Measurements from ENCODE around the gene ATG12.
"Not testable (repeated sequence)": the region's sequence is repeated elsewhere in the genome, so short reads cannot be mapped to it uniquely, and the experiment has no call there.

ATG12 gene

DNA sequence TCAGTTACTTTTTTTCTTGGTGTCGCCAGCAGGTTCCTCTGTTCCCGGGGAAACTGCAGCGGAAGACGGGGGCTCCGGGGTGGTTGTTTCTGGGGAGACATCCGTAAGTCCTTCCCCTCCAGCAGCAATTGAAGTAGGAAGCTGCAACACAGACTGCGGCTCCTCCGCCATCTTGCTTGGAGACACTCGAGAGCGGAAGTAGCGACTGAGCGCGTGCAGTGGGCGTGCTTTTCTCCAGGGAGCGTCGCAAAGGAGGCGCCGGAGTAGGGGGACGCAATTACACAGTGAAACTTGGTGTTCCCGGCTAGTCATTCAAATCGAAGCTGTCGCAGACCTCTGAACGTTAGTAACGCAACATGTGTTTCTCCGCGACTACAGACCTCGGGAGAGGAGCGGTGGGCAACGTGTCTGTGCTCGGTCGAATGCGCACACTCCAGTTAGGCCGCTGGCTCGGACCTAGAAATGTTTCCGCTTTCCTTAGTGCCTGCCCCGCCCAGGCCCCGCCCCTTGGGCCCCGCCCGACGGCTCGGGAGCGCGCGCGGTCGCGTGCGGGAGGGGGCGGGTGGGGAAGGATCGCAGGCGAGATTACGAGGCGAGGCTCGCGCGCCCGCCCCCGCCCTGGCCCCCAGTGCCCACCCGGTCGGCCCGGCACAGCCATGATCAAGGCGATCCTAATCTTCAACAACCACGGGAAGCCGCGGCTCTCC, at the start of gene ATG12, which contains the start of gene AP3S1:
Gene ATG12 (minus strand): TSS at position 184 of the 707 bp plus-strand sequence. CDS start 13 bp downstream, at position 171.
Gene AP3S1 (plus strand): TSS at position 554 of the 707 bp plus-strand sequence. CDS start 103 bp downstream, at position 657.
- peak; percentile 92 for DNase-seq

DNA sequence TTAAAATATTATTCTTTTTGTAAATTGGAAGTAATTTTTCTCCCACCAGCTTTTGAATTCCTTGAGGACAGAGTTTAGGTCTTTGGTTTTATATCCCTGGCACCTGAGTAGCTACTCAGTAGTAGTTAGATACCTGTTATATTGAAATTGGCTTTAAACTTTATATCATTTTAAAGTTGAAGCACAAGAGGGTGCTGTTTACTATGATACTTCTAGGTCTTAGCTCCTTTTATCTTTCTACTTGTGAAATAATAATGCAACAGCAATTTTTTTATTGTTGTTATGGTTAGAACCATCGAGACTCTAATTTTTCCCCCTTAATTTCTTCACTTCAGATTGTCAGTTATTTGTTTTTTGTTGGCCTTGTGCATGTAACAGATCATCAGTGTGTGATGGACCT, 46.7 kb upstream of the ATG12 start:
- DNase-seq = peak; percentile 6

DNA sequence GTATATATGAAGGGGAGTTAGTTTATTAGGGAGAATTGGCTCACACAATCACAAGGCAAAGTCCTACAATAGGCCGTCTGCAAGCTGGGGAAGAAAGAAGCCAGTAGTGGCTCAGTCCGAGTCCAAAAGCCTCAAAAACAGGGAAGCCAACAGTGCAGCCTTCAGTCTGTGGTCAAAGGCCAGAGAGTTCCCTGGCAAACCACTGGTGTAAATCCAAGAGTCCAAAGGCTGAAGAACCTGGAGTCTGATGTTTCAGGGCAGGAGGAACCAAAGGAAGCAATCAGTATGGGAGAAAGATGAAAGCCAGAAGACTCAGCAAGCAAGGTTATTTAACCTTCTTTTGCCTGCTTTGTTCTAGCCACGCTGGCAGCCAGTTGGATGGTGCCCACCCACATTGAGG, 43.8 kb upstream of the ATG12 start:
- not testable (repeated sequence) for DNase-seq

DNA sequence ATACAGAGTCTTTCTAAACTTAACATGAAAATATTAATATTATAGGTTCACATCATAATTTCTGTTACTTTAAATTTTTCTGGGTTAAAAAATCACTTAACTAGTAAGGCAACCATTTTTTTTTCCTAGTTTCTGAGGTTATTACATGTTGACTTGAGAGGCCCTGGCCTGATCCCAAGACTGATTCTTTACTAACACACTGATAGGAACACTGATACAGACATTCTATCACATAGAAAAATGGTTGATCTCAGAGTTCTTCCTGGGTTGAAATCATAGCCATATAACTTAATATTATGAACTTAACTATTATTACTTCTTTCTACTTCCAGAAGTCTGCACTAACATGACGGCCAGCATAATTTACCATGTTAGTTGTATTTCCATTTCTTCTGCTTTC, 43.3 kb upstream of the ATG12 start:
- DNase-seq = no peak

DNA sequence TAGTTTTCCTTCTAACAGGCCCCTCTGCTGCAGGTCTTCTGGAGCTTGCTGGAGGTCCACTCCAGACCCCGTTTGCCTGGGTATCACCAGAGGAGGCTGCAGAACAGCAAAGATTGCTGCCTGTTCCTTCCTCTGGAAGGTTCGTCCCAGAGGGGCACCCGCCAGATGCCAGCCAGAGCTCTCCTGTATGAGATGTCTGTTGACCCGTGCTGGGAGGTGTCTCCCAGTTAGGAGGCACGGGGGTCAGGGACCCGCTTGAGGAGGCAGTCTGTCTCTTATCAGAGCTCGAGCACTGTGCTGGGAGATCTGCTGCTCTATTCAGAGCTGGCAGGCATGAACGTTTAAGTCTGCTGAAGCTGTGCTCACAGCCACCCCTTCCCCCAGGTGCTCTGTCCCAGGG, 41.1 kb upstream of the ATG12 start:
- not testable (repeated sequence) for DNase-seq

DNA sequence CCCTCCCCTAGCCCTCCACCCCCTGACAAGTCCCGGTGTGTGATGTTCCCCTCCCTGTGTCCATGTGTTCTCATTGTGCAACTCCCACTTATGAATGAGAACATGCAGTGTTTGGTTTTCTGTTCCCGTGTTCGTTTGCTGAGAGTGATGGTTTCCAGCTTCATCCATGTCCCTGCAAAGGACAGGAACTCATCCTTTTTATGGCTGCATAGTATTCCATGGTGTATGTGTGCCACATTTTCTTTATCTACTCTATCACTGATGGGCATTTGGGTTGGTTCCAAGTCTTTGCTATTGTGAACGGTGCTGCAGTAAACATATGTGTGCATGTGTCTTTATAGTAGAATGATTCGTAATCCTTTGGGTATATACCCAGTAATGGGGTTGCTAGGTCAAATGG, 36.0 kb upstream of the ATG12 start:
- not testable (repeated sequence) for DNase-seq

DNA sequence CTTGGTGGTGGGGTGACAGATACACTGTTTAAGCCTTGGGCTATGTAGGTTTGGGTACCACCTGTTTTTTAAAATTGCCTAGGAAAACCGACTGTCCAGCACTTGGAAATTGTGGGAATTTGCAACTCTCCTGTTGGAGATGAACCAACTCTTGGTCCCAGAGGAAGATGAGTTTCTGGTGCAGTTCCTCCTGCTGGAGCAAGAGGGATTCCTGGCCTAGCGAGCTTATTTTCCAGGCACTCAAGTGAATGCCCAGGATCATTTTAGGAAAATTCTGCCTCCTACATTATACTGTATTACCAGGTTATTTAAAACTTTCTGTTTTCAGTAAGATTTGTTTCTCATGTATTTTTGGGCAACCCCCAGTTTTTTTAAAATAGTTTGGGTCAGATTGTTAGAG, 34.1 kb upstream of the ATG12 start:
- DNase-seq = no peak

DNA sequence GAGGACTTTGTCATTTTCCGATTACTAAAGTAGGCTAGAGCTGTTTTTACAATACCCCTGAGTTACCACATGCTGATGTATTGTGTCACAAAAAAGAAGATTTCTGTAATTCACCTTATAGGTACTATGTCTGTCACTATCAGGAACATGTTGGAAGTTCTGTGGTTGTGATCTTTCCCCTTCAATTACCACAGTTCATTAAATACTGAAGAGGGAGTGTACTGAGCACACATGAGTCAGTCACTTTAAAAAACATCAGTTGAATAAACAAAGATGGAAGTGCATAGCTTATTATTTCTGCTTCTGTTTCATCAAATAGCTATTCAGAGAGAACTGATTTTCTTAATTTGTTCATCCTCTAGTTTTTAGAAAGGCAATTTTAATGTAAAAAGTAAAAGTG, 32.0 kb upstream of the ATG12 start:
- DNase-seq = peak; percentile 51

DNA sequence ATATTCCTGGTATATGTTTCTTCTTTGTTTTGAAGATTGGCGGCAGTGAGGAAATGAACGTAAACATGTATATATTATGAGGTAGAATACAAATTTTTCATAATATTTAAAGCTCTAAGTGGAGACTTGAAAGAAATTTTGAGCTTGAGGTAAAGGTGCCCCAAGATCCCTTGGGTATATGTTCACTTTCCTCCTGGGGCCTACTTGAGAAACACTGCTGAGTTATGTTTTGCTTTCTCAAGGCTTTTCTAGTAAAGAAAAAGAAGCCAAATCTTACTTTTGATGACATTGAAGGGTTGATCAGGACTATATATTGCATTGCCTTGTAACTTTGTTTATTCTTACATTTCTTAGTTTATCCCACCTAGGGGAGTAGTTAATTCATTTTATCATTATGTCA, 31.1 kb upstream of the ATG12 start:
- DNase-seq = no peak

DNA sequence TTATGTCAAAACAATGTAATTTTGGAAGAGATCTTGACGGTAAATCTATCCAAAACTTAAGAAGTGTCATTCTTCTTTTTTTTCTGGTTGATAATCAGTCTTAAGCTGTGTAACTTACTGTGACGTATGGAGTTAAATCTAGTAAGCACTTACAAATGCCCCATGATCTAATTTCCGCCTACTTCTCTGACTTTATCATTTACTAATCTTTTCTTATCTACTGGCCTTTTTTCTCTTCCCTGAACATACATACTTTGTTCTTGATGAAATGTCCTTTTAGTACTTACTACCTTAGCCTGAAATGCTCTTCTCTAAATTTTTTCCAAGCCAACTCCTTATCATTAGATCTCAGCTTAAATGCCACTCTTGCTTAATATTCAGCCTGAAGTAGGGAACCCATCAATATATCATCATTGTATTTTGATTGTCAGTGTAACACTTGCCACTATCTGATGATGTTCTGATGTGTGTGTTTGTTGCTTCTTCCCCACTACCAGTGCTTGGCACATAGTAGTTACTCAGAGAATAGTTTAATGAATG, 28.0 kb upstream of the ATG12 start:
- DNase-seq = no peak

DNA sequence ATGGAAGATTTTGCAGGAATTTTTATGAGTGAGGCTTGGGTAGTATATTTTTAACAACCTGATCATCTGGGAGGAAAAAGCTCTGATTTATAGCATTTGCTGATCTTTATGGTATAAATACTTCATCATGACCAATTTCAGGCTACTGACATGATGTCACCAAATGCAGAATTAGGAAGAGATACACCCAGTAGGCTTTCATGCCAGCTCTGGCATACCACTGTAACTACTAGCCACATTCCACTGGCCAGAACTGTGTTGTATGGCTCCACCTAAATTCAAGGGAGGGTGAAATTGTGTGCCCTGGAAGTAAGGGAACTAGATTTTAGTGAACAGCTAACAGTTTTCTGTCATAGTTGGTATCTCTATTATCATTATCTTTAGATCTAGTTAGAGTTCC, 18.0 kb upstream of the ATG12 start:
- peak; percentile 27 for DNase-seq

DNA sequence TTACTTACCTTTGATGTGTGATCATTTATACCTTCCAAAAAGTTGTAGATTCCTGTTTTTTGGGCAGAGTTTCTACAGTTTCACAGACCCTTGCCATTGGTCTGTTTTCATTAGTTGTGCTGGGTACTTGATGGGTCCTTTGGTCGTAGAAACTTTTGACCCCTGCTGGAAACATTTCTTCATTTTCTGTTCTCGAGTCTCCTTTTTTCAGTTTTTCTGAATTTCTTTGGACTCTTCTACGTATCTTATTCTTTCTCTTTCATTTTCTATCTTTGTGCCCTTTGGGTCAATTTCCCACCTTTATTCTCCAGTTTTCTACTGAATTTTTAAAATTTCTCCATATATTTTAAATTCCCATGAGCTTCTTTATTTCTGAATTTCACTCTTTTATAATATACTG, 17.0 kb upstream of the ATG12 start:
- no peak for DNase-seq

DNA sequence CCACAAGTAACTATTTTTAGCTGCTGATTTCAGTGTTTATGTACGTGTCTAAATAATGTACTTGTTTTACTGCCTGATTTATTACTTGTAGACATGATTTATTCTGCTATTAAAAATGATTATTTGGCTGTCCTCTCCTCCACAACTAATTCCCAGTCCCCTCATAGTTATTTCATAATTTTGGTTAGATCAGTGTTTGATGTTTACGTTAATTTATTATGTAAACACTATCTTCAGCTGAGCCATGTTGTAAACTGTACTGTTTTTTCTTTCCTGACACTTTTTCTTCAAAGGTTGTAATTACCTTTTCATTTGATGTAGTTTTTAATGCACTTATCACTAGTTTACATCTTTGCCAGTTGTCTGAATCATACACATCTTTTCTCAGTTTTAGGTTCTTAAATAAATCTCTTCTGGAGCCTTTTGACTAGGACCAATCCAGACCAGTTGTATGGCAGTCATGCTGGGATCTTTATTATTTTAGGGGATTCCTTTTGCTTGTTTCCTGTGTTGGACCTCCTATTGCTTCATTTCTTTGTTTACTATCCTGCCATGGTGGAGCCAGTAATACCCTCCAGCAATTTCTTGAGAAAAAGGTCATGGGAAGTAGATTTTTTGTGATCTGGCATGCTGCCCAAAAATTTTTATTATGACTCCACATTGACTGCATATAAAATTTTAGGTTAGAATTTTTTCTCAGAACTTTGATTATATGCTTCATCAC, 16.4 kb upstream of the ATG12 start:
- peak; percentile 64 for DNase-seq

DNA sequence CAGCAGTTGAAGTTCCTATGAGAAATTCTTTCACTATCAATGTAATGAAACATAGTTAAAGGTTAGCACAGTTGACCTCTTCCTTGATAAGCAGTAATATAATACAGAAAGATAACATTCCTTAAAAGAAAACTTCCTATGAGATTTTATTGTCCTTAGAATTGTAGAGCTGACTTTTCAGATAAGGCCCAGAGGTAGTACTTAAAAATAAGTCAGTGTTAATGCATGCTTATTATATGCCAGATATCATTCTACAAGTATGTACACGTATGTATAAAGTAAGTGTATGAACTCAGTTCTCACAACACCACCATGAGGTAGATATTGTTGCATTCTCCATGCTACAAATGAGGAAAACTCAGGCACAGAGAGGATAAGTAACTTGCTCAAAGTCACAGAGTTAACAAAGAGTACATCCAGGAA, 15.7 kb upstream of the ATG12 start:
- no peak for DNase-seq

DNA sequence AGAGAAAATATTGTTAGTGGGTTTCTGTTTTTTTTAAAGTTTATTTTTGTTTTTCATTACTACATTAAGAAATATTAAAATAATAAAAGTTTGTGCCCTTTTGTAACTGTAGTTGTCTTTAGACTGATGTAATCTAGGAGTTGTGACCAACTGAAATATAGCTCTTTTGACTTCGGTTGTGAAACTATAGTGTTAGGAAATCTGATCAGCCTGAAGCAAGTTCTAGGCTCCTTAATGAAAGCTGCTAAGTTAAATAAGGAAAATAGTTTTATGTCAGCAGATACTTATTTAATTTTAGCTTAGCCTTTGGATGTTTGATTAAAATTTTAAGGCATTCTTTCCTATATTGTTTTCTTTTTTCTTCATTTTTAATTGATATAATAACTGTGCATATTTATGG, 14.6 kb upstream of the ATG12 start:
- DNase-seq = no peak

DNA sequence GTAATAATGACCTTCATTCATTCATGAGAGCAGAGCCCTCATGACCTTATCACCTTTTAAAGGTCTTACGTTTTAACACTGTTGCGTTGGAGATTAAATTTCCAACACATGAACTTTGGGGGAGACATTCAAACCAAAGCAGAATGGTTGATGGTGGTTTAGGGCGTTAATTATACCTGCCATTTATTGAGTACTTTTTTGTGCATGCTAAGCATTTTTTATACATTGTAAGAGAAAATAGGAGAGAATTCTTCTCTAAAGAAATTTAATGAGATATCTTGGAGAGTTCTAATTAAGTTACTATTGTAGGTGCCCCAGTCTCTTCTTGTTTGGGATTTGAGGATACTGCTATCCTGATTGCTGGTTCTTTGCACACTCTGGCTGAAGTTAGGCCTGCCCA, 12.8 kb upstream of the ATG12 start:
- no peak for DNase-seq

DNA sequence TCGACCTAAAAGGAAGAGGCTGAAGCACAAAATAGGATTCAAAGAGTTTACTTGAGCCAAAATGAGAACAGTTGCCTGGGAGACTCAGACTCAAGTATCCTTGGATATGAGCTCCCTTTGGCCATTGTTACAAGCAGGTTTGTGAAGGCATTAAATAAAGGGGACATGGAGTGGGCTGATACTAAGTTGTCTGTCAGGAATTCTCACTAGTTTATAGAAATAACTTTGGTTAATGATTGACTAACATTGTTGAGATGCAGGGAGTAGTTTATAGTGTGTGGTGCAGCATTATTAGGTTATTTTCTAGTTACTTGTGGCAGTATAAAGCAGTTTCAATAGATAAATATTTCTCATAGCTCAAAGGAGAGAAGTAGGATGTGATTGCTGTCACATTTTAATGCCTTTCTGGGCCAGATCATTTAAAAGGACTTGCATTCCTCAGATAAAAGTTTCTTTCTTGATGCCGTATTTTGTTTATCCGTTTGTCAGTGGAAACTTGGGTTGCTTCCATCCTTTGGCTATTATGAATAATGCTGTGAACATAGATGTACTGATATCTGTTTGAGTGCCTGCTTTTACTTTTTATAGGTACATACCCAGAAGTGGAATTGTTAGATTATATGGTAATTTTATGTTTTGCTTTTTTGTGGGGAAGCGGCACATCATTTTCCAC, 9.5 kb upstream of the ATG12 start:
- DNase-seq = no peak

DNA sequence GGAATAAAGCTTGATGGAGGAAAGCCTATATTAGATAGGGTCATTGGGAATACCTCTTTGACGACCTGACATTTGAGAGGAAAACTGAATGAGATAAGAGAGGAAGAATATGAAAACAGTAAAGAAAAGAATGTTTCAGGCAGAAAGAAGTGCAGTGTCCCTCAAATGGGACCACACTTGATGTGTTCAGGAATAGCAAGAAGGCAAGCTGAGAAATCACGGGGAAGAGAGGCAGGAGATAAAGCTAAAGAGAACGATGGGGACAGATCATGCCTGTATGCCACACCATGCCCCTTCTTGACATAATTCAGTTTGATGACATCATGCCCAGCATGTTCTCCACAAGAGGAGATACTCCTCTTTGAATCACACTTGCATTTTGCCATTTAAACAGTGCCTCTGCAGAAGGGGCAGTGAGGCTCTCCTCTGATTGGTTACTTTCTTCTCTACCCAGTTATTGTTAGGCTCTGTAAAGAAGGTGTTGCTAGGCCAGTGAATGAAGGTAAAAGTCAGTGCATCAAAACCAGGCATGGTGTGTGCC, 8.0 kb upstream of the ATG12 start:
- no peak for DNase-seq

DNA sequence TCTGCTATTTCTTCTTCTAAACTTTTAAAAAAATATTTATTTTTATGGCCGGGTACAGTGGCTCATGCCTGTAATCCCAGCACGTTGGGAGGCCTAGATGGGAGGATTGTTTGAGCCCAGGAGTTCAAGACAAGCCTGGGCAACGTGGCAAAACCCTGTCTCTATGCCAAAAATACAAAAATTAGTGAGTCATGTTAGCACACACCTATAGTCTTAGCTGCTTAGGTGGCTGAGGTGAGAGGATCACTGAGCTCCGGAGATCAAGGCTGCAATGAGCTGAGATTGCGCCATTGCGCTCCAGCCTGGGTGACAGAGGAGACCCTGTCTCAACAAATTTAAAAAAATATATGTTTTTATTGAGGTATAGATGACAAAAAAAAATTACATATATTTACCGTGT, 5.9 kb upstream of the ATG12 start:
- no peak for DNase-seq

DNA sequence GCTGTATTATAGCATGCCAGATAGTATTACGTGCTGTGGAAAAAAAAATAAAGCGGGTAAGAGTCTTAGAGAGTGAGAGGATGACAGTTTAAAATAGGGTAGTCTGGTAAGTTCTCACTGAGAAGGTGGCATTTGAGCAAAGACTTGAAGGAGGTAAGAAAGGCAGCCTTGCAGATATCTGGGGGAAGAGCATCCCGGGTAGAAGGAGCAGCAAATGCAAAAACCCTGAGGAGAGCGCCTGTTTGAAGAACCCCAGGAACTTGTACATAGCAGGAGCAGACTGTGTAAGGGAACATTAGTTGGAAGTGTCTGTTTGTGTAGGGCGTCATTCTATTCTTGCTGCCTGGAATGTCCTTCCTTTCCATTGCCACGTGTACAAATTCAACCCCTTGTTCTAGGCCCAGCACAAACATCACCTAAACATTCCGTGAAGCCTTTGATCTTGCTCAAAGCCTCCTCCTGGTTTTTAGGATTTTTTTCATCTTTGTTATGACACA, 3.0 kb upstream of the ATG12 start:
- DNase-seq = no peak

DNA sequence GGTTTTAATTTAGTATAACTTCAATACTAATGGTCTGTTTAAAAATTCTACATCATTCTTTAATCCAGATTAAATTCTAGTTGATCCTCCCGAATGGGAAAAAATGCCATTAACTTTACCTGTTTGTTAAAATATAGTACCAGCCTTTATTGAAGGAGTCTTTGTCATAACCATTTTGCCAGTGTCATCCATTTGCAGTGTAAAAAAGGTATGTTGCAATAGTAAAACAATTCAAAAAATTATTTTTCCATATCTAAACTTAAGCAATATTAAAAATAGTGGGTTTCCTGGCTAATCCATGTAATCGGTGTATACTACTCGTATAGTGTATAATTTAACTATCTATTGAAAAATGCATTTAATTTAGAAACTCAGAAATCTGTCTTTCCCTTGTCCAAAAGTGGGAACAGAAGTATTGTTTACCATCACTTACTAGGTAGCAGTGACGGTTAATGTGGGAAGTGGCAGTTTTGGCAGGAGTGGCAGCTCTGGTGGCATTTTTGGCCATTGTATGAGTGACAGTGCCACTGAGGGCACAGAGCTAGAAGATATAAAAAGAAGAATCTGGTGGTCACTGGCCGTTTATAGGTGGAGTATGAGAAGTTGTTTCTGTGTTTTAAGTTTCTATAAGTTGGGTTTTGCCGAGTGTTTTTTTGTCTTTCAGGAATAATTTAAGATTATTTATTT, 2.2 kb upstream of the ATG12 start:
- DNase-seq = no peak

DNA sequence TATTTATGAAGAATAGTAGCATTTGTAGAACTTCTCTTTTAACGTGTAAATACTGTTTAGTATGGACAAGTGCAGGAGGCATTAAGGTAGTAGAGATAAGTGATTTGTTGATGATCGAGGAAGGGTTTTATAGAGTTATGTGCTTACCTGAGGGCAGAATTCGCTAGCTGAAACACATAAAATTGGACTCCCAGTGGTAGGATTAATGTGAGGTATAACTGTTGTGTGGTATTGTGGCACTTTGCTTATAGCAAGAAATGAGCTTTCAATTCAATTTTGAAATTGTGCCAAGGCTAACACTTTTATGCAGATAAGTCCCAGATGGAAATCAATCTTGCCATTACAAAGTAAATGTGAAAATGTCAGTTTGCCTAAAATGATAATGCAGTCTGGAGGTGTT, 1.6 kb upstream of the ATG12 start:
- no peak for DNase-seq
